Retinal pigment epithelial cell (primary cell): ENCODE measurements around the gene ZCCHC24.

Experiments
- DNase-seq: peaks from one replicate; pipeline ENCODE4 v3.0.0-alpha.2; 2010; ENCODE audit warnings: low read depth
- H3K4me3 ChIP-seq: 2 replicates; pipeline ENCODE4 v1.5.1; 2011; ENCODE audit warnings: mild to moderate bottlenecking, low read length, control low read depth, moderate library complexity
- CTCF ChIP-seq: conservative IDR thresholded peaks from 2 replicates; pipeline ENCODE4 v1.5.1; 2011; ENCODE audit warnings: low read depth, low read length, control low read depth, inconsistent platforms

Gene ZCCHC24

GRCh38 chr10:79434821-79435251 lies 10.6 kb downstream of the ZCCHC24 start:
- H3K4me3 ChIP-seq, result no peak overlapping the region
- DNase-seq, result peak; percentile 34
- TF ChIP-seq CTCF, result no peak

GRCh38 chr10:79434223-79434687 lies 11.2 kb downstream of the ZCCHC24 start:
- DNase-seq, result no peak
- H3K4me3 ChIP-seq, result no peak overlapping the region
- TF ChIP-seq CTCF, result no peak

GRCh38 chr10:79433324-79434222 lies 11.9 kb downstream of the ZCCHC24 start:
- TF ChIP-seq CTCF, result no peak
- DNase-seq, result no peak
- no peak overlapping the region for H3K4me3 ChIP-seq

GRCh38 chr10:79431891-79432831 lies 13.3 kb downstream of the ZCCHC24 start:
- H3K4me3 ChIP-seq, result no peak overlapping the region
- no peak for DNase-seq
- TF ChIP-seq CTCF, result no peak

GRCh38 chr10:79431428-79431827 lies 14.0 kb downstream of the ZCCHC24 start:
- TF ChIP-seq CTCF, result no peak
- no peak overlapping the region for H3K4me3 ChIP-seq
- no peak for DNase-seq

- TF ChIP-seq CTCF, result no peak
- no peak overlapping the region for H3K4me3 ChIP-seq
- no peak for DNase-seq
Measured at GRCh38 chr10:79430936-79431335, 14.5 kb downstream of the ZCCHC24 start.
